Measurements from ENCODE around the gene KDM4C. TPM values are rescaled to one million over a fixed set of nuclear protein-coding genes. Genes with fewer than 3 reads are reported as not detected.

The KDM4C gene
- total RNA-seq, 2 donors from 2014 or later = 11.0 to 11.9 TPM

DNA sequence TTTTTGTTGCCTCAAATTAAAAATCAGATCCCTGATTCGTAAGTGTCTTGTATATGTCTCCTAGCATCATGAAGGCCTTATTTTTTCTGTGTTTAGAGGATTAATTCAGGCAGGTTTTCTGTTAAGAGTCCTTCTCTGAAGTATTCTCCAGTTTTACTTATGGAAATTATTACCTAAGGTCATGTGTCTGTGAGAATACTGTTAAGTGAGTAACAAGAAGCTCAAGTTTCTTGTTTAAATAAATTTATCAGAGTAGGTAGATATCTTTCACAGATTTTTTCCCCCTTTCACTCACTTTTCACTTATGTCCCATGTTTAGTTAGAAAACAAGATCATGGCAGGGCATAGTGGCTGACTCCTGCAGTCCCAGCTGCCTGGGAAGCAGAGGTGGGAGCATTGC is 233.6 kb downstream of the KDM4C start:
- H3K4me3 ChIP-seq = no peak overlapping the region
- H3K27ac ChIP-seq = no peak overlapping the region
- no peaks in the 10 kb centered on the region for H3K4me1 ChIP-seq
- DNase-seq (ENCODE audit: low spot score) = no peak
- peaks cover 24% of the 10 kb centered on the region for H3K36me3 ChIP-seq
- TF ChIP-seq, protein P1, sequence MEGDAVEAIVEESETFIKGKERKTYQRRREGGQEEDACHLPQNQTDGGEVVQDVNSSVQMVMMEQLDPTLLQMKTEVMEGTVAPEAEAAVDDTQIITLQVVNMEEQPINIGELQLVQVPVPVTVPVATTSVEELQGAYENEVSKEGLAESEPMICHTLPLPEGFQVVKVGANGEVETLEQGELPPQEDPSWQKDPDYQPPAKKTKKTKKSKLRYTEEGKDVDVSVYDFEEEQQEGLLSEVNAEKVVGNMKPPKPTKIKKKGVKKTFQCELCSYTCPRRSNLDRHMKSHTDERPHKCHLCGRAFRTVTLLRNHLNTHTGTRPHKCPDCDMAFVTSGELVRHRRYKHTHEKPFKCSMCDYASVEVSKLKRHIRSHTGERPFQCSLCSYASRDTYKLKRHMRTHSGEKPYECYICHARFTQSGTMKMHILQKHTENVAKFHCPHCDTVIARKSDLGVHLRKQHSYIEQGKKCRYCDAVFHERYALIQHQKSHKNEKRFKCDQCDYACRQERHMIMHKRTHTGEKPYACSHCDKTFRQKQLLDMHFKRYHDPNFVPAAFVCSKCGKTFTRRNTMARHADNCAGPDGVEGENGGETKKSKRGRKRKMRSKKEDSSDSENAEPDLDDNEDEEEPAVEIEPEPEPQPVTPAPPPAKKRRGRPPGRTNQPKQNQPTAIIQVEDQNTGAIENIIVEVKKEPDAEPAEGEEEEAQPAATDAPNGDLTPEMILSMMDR (IDR thresholded peaks at IDR 0.05) = no peak
- H3K27me3 ChIP-seq = no peaks in the 10 kb centered on the region
- no peaks in the 10 kb centered on the region for H3K9me3 ChIP-seq

DNA sequence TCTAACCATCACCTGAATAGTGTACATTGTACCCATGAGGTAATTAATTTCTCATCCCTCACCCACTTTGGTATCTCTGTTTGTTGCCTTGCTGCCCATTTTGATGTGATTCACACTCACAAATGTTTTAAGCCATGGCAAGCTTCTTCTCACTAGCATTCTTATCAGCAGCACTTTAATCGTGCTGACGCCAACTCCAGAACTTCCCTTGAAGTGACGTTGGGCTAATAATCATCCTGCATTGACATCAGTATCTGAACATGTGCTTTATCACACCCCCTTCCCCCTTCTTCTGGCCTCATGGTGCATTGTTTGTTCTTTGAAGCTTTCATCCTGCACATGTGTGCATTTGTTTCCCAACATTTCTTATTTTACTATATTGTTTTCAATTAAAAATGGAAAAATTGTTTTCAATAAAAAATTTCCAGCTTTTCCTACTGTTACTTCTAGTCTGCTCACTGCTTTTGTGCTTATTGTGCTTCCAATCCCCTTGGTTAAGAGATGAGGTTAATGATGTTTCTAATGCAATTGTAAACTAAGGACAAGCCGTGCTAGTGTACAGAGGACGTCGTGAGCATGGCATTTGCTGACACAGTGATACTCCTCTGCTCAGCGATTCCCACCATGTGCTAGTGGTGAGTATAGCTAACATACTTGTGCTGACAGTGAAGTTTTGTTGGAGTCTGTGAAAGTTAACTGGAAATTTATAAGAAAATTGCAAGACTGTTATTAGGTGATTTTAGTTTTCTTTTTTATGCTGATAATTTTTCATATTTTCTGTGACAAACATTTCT is 238.5 kb downstream of the KDM4C start:
- Histone ChIP-seq H3K27me3 (no peaks in the 10 kb centered on the region), H3K4me3 (no peak overlapping the region), H3K9me3 (no peaks in the 10 kb centered on the region), H3K4me1 (no peaks in the 10 kb centered on the region), H3K36me3 (peaks cover 9% of the 10 kb centered on the region), H3K27ac (no peak overlapping the region)
- no peak for DNase-seq (ENCODE audit: low spot score)
- TF ChIP-seq, protein P1 (IDR thresholded peaks at IDR 0.05) = no peak

DNA sequence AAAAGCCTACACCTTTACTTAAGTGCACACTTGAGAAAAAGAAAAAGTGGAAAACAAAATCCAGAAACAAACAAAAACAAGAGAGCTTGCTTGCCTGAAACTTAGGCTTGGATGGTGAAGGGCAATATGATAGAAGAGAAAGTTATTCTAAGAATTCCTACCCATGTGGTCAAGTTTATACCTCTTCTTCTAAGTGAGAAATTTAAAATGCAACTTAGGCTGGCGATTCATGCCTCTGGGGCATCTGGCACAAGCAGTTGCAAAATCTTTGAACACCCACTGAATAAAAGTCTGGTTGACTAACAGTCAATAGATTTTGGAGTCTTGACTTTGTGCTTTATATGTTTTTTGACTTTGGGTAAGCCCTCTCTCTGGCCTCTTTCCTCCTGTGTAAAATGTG is 239.6 kb downstream of the KDM4C start:
- no peak for DNase-seq (ENCODE audit: low spot score)
- Histone ChIP-seq H3K4me3 (no peak overlapping the region), H3K9me3 (no peaks in the 10 kb centered on the region), H3K27me3 (no peaks in the 10 kb centered on the region), H3K4me1 (no peaks in the 10 kb centered on the region), H3K36me3 (peaks cover 5% of the 10 kb centered on the region), H3K27ac (no peak overlapping the region)
- TF ChIP-seq, protein P1 (IDR thresholded peaks at IDR 0.05) = no peak

DNA sequence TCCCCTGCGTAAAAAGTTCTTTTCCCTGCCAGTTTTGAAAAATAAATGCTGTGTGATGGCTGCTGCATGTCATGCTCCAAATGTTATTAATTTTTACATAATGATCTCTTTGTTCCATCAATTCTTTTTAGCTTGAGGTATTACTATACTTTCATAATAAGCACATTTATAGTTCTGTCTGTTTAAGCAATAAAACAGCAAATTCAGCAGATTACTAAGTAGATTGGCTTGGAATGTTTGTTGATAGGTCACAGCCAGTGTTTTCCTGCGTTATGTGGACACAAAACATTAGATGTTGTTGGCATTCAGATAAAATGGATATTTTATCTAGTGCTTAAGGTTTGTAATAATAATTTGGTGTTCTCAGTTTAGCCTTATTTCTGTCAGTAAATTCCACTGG is 242.0 kb downstream of the KDM4C start:
- Histone ChIP-seq H3K27ac (no peak overlapping the region), H3K36me3 (peaks cover 12% of the 10 kb centered on the region), H3K27me3 (no peaks in the 10 kb centered on the region), H3K9me3 (no peaks in the 10 kb centered on the region), H3K4me3 (no peak overlapping the region), H3K4me1 (no peaks in the 10 kb centered on the region)
- TF ChIP-seq, protein P1 (IDR thresholded peaks at IDR 0.05) = no peak
- DNase-seq (ENCODE audit: low spot score) = no peak

DNA sequence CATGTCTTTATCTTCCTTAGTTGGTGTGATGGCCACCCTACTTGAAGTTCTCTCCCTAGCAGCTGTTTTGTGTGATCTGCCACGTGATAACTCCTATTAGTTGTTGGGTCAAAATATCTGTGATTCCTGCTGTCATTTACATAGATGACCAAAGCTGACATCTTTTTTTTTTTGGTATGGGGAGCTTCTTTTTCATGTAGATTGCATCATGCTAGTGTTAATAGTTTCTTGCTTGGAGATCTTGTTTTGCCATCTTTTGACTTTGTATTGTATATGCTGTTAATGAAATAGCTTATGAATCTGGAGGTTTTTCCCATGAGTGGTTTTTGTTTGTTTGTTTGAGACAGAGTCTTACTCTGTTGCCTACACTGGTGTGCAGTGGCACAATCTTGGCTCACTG is 243.8 kb downstream of the KDM4C start:
- H3K9me3 ChIP-seq = no peaks in the 10 kb centered on the region
- no peaks in the 10 kb centered on the region for H3K27me3 ChIP-seq
- no peak for DNase-seq (ENCODE audit: low spot score)
- no peak overlapping the region for H3K27ac ChIP-seq
- peaks cover 7% of the 10 kb centered on the region for H3K36me3 ChIP-seq
- no peak overlapping the region for H3K4me3 ChIP-seq
- H3K4me1 ChIP-seq = no peaks in the 10 kb centered on the region
- TF ChIP-seq, protein P1 (IDR thresholded peaks at IDR 0.05) = no peak

DNA sequence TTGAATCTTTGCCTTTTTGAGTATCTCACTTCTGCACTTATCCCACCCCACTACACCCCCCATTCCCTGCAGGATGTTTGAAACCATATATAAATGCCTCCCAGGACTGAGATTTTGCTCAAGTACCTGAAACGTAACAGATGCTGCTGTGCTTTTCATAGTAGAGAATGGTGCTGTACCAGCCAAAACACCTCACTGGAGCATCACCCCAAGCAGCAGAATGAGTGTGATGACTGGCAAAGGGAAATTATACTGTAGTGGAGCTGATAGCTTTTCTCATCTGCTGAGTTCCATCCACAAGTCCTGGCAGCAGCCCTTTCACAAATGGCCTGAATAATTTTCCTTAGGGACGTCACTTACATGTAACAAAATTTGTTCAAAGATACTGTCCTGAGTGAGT is 246.1 kb downstream of the KDM4C start:
- H3K27me3 ChIP-seq = no peaks in the 10 kb centered on the region
- H3K9me3 ChIP-seq = no peaks in the 10 kb centered on the region
- no peak overlapping the region for H3K4me3 ChIP-seq
- H3K27ac ChIP-seq = no peak overlapping the region
- peaks cover 19% of the 10 kb centered on the region for H3K36me3 ChIP-seq
- H3K4me1 ChIP-seq = no peaks in the 10 kb centered on the region
- TF ChIP-seq, protein P1 (IDR thresholded peaks at IDR 0.05) = no peak
- no peak for DNase-seq (ENCODE audit: low spot score)
